K562 (cell line): ENCODE data around the gene FKBP1B. TPM values are rescaled to one million over a fixed set of nuclear protein-coding genes. Genes with fewer than 3 reads are reported as not detected.

Source experiments
- C11orf30 ChIP-seq: fragments of 450-650 bp; IDR thresholded peaks from 2 replicates; pipeline ENCODE4 v1.6.1; 2016; ENCODE audit warnings: low read depth, mild to moderate bottlenecking
- CREM ChIP-seq: IDR thresholded peaks from 2 replicates; pipeline ENCODE4 v1.6.1; 2014; ENCODE audit warnings: antibody characterized with exemption, low read depth
- HBP1 ChIP-seq: fragments of 450-650 bp; formaldehyde crosslinking; IDR thresholded peaks from 2 replicates; pipeline ENCODE4 v1.4.0; 2022; ENCODE audit warnings: missing genetic modification characterization
- HDGF ChIP-seq: fragments of 450-650 bp; IDR thresholded peaks from 2 replicates; pipeline ENCODE4 v1.6.1; 2016
- ID3 ChIP-seq, 2 experiments: fragments of 250-450 bp in 1 of 2; fragments of 450-650 bp in 1 of 2; sonication (Bioruptor Pico) in 1 of 2; IDR thresholded peaks; 2 replicates each; pipeline versions ENCODE4 v1.6.1 to v1.8.0; 2016 to 2021; ENCODE audit warnings: mild to moderate bottlenecking in 2 of 2, moderate library complexity in 2 of 2, missing compliant biosample characterization in 1 of 2, missing genetic modification characterization in 1 of 2
- IRF1 ChIP-seq: sonication (generic); formaldehyde crosslinking; IDR thresholded peaks from 2 replicates; pipeline ENCODE4 v1.8.0; 2022; ENCODE audit warnings: missing genetic modification reagents, mild to moderate bottlenecking, borderline replicate concordance
- KAT7 ChIP-seq: sonication (generic); formaldehyde crosslinking; IDR thresholded peaks from 2 replicates; pipeline ENCODE4 v1.8.0; 2022; ENCODE audit warnings: missing genetic modification reagents, mild to moderate bottlenecking, borderline replicate concordance
- RBM14 ChIP-seq: fragments of 200-400 bp; formaldehyde crosslinking; IDR thresholded peaks from 2 replicates; pipeline ENCODE4 v1.6.1; 2018; ENCODE audit warnings: low read depth, mild to moderate bottlenecking, low read length, moderate library complexity, borderline replicate concordance; ENCODE audit not compliant: insufficient read depth
- RUNX1 ChIP-seq: sonication (generic); IDR thresholded peaks from 2 replicates; pipeline ENCODE4 v1.6.1; 2016; ENCODE audit warnings: antibody characterized with exemption, low read depth
- TFE3 ChIP-seq: fragments of 450-650 bp; formaldehyde crosslinking; IDR thresholded peaks from 2 replicates; pipeline ENCODE4 v1.4.0; 2020; ENCODE audit warnings: mild to moderate bottlenecking, mixed read lengths
- ZBTB11 ChIP-seq, 3 experiments: fragments of 200-800 bp in 1 of 3; fragments of 250-450 bp in 1 of 3; fragments of 450-650 bp in 1 of 3; sonication (Bioruptor Pico) in 1 of 3; sonication (Bioruptor generic) in 1 of 3; formaldehyde crosslinking in 1 of 3; IDR thresholded peaks; 2 replicates each; pipeline versions ENCODE4 v1.6.1 to v1.8.0; 2016 to 2022; ENCODE audit warnings: mild to moderate bottlenecking in 2 of 3, missing genetic modification characterization in 2 of 3, missing compliant biosample characterization in 1 of 3, moderate library complexity in 1 of 3
- ZNF212 ChIP-seq: fragments of 450-650 bp; formaldehyde crosslinking; IDR thresholded peaks from 2 replicates; pipeline ENCODE4 v1.4.0; 2020; ENCODE audit warnings: mild to moderate bottlenecking
- polyA plus RNA-seq, 8 experiments: library from polyadenylated mRNA; depleted of rRNA in 4 of 8; stranded (reverse) in 5 of 8; unstranded in 3 of 8; fragments of >200 nt; fragmentation: Nextera tagmentation in 2 of 8; fragmentation: Illumina TruSeq in 1 of 8; extraction: Ambion mirVana in 2 of 8; extraction: Trizol in 1 of 8; gene quantifications; 2 replicates each; pipeline versions ENCODE4 v1.2.1 to v1.2.3, GENCODE V29; 2011 to 2014; ENCODE audit warnings: inconsistent platforms in 1 of 8, missing spikeins in 1 of 8
- total RNA-seq, 7 experiments: library from RNA; depleted of rRNA in 6 of 7; stranded (reverse); fragments of >200 nt in 6 of 7; fragmentation: Illumina TruSeq in 2 of 7; extraction: Trizol in 2 of 7; gene quantifications; 2 replicates each; pipeline versions ENCODE4 v1.2.1 to v1.2.3, GENCODE V29; 2011 to 2021; ENCODE audit warnings: low replicate concordance in 1 of 7
- TF ChIP-seq, protein P1 (sequence below): fragments of 450-650 bp; formaldehyde crosslinking; IDR thresholded peaks from 2 replicates; pipeline ENCODE4 v1.4.0; 2020; ENCODE audit warnings: mild to moderate bottlenecking, moderate library complexity

FKBP1B gene
- total and polyA plus RNA-seq, 9 of the 15 experiments (the other 6 are each of a cell fraction or from before 2014, with no cell fraction given) = 0.58 to 9.4 (median 1.6) TPM

- TF ChIP-seq ID3 (CRISPR knock-in tag; IDR thresholded peaks at IDR 0.05) = no peak
- TF ChIP-seq ID3 (tag; IDR thresholded peaks at IDR 0.05) = no peak
- no peak for TF ChIP-seq HDGF
- TF ChIP-seq C11orf30 = peak; percentile 39
- peak; percentile 51; the same call in 1 of the 2 replicates for TF ChIP-seq CREM
- TF ChIP-seq TFE3 (CRISPR knock-in tag) = no peak
- TF ChIP-seq IRF1 (CRISPR knock-in tag) = no peak
- TF ChIP-seq, protein P1, sequence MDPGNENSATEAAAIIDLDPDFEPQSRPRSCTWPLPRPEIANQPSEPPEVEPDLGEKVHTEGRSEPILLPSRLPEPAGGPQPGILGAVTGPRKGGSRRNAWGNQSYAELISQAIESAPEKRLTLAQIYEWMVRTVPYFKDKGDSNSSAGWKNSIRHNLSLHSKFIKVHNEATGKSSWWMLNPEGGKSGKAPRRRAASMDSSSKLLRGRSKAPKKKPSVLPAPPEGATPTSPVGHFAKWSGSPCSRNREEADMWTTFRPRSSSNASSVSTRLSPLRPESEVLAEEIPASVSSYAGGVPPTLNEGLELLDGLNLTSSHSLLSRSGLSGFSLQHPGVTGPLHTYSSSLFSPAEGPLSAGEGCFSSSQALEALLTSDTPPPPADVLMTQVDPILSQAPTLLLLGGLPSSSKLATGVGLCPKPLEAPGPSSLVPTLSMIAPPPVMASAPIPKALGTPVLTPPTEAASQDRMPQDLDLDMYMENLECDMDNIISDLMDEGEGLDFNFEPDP (CRISPR knock-in tag) = no peak
- TF ChIP-seq HBP1 = peak; percentile 91
- no peak for TF ChIP-seq RUNX1
- TF ChIP-seq RBM14 = no peak
- TF ChIP-seq ZNF212 = no peak
- peak in 1 of 3 experiments; percentile 28; a peak in 1 of 6 replicates for TF ChIP-seq ZBTB11 (CRISPR knock-in tag; IDR thresholded peaks at IDR 0.05)
- no peak for TF ChIP-seq KAT7 (CRISPR knock-in tag)
These were observed 2.4 kb upstream of the FKBP1B start, which contains the start of gene WDCP (continued) for GRCh38 chr2:24046930-24047702.
